HL-60 (cell line): ENCODE results near the gene RALB.
A peak's percentile ranks its signal among the peaks of the same experiment; 100 is the strongest.

Experiments used
- DNase-seq, 2 experiments: peaks; one replicate each; pipeline ENCODE4 v3.0.0-alpha.2; 2010 to 2020; ENCODE audit warnings: low read depth in 1 of 2, low spot score in 1 of 2
- H3K27ac ChIP-seq: fragments of 250-450 bp; sonication (Bioruptor Pico); replicated peaks from 2 replicates; pipeline ENCODE4 v1.5.1; 2020; ENCODE audit warnings: mild to moderate bottlenecking, moderate library complexity
- H3K27me3 ChIP-seq: fragments of 250-450 bp; sonication (Bioruptor Pico); 2 replicates; pipeline ENCODE4 v1.5.1; 2021; ENCODE audit warnings: mild to moderate bottlenecking, moderate library complexity; ENCODE audit not compliant: insufficient read depth, poor library complexity, severe bottlenecking
- H3K4me3 ChIP-seq: replicated peaks from 2 replicates; pipeline ENCODE4 v1.5.1; 2011; ENCODE audit warnings: mild to moderate bottlenecking, control low read depth, low read length; ENCODE audit not compliant: insufficient read depth
- CTCF ChIP-seq: IDR thresholded peaks from one replicate; pipeline ENCODE4 v1.5.1; 2011; ENCODE audit warnings: low read length, control low read depth, inconsistent platforms; ENCODE audit not compliant: insufficient read depth
- GABPA ChIP-seq: IDR thresholded peaks from 2 replicates; pipeline ENCODE4 v1.6.1; 2012; ENCODE audit warnings: low read depth
- POLR2AphosphoS5 ChIP-seq: IDR thresholded peaks from 2 replicates; pipeline ENCODE4 v1.6.1; 2012; ENCODE audit warnings: low read depth
- REST ChIP-seq: IDR thresholded peaks from 2 replicates; pipeline ENCODE4 v1.6.1; 2012; ENCODE audit warnings: low read depth; ENCODE audit not compliant: insufficient replicate concordance
- SPI1 ChIP-seq: IDR thresholded peaks from 2 replicates; pipeline ENCODE4 v1.6.1; 2012; ENCODE audit warnings: low read depth, mild to moderate bottlenecking, borderline replicate concordance

The RALB gene

GRCh38 chr2:120334068-120334467 is 81.4 kb downstream of the RALB start:
- Histone ChIP-seq H3K27me3 (no peaks in the 10 kb centered on the region), H3K27ac (no peak overlapping the region), H3K4me3 (no peak overlapping the region)
- TF ChIP-seq CTCF (no peak), GABPA (no peak), POLR2AphosphoS5 (no peak), SPI1 (no peak), REST (no peak)
- DNase-seq = no peak

- no peak for DNase-seq
- Histone ChIP-seq H3K27me3 (no peaks in the 10 kb centered on the region), H3K27ac (peak overlapping the region; percentile 71), H3K4me3 (no peak overlapping the region)
- TF ChIP-seq CTCF = no peak
Observed at GRCh38 chr2:120336749-120337148, 84.1 kb downstream of the RALB start.

- DNase-seq = peak; percentile 53 to 68
- no peak overlapping the region for H3K4me3 ChIP-seq
- TF ChIP-seq POLR2AphosphoS5 (no peak), REST (no peak), SPI1 (no peak), GABPA (no peak), CTCF (no peak)
- peaks cover 3% of the 10 kb centered on the region for H3K27me3 ChIP-seq
- peak overlapping the region; percentile 71 for H3K27ac ChIP-seq
Observed at GRCh38 chr2:120338015-120338414, 85.4 kb downstream of the RALB start.

- DNase-seq = peak in 1 of 2 experiments; percentile 44
- TF ChIP-seq SPI1 (peak; percentile 80), GABPA (no peak)
- Histone ChIP-seq H3K4me3 (no peak overlapping the region), H3K27ac (no peak overlapping the region), H3K27me3 (peaks cover 17% of the 10 kb centered on the region)
Observed at GRCh38 chr2:120341977-120342376, 89.3 kb downstream of the RALB start.
